ENCODE data around the gene TRIM3. TPM values are rescaled to one million over a fixed set of nuclear protein-coding genes. Genes with fewer than 3 reads are reported as not detected.

TRIM3 gene
- total RNA-seq, 4 donors from 2014 or later: 19.9 to 31.7 (median 23.7) TPM

- H3K36me3 ChIP-seq: peaks cover 0 to 76% of the 10 kb centered on the region in 2 donors
- peaks cover 0 to 46% (median 16%) of the 10 kb centered on the region in 3 donors for H3K4me1 ChIP-seq
- no peaks in the 10 kb centered on the region for H3K27me3 ChIP-seq
- no peaks in the 10 kb centered on the region for H3K9me3 ChIP-seq
- 0% methylated on average over 1 to 11 of the region's 66 CpGs for WGBS, 2 donors (ENCODE audit: low coverage in 1 of 2)
- peak; percentile 99 for ATAC-seq
- peak within 1 kb of the TSS; percentile 80 to 97 for H3K4me3 ChIP-seq
- peak; percentile 82 to 85 for TF ChIP-seq POLR2A (IDR thresholded peaks at IDR 0.05)
- TF ChIP-seq CTCF (IDR thresholded peaks at IDR 0.05): peak in 1 of 4 experiments; percentile 13
- peak; percentile 8 for TF ChIP-seq EP300 (IDR thresholded peaks at IDR 0.05)
- TF ChIP-seq POLR2AphosphoS5 (IDR thresholded peaks at IDR 0.05): peak; percentile 96
- H3K27ac ChIP-seq: peak within 1 kb of the TSS; percentile 87 to 94 (median 92)
Measured at GRCh38 chr11:6481012-6481923, 7.5 kb upstream of the TRIM3 start, which contains the start of the genes ARFIP2 and TIMM10B. Gene ARFIP2 (minus strand): TSS chr11:6481331. CDS start chr11:6480421, 910 bp downstream. Gene TIMM10B (plus strand): TSS chr11:6481501. CDS start chr11:6481517, 16 bp downstream.

DNA sequence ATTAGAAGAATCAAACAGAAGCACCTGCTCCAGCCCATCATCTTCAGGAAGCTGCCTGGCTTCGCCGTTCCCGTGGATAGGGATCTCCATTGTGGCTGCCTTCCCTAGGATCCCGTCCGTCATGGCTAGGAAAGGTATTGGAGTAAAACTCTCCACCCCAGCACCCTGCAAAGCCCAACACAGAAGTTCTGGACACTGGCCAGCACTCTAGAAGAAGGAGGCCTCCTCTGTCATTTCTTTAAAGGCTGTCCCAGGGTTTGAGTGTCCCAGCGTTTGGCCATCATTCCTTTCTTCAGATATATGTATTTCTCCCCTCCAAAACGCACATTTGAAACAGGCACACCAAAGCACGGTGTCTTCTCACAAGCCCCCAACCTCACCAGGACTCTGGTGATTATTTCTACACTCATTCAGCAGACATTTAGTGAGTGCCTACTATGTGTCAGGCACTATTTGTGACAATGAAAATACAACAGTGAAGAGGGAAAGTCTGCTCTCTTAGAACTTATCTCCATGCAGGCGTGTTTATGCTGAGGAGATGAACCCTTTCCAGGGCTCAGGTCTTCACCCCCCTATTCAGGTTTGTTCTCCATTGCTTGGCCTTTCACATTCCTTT, 6.7 kb upstream of the TRIM3 start:
- ATAC-seq: no peak
- peaks cover 0 to 69% of the 10 kb centered on the region in 2 donors for H3K36me3 ChIP-seq
- no peak for TF ChIP-seq POLR2A (IDR thresholded peaks at IDR 0.05)
- TF ChIP-seq POLR2AphosphoS5 (IDR thresholded peaks at IDR 0.05): no peak
- no peak for TF ChIP-seq CTCF (IDR thresholded peaks at IDR 0.05)
- TF ChIP-seq EP300 (IDR thresholded peaks at IDR 0.05): no peak
- peaks cover 0 to 47% (median 16%) of the 10 kb centered on the region in 3 donors for H3K4me1 ChIP-seq
- H3K9me3 ChIP-seq: no peaks in the 10 kb centered on the region
- no peaks in the 10 kb centered on the region for H3K27me3 ChIP-seq
- H3K4me3 ChIP-seq: peak overlapping the region; percentile 80 to 97
- 51% methylated on average over 7 to 8 of the region's 9 CpGs for WGBS, 2 donors (ENCODE audit: low coverage in 1 of 2)
- peak overlapping the region; percentile 87 to 94 (median 92) for H3K27ac ChIP-seq

- Histone ChIP-seq H3K36me3 (peaks cover 0 to 38% of the 10 kb centered on the region in 2 donors), H3K27me3 (no peaks in the 10 kb centered on the region), H3K4me3 (no peak overlapping the region), H3K27ac (no peak overlapping the region), H3K4me1 (peaks cover 0 to 58% (median 21%) of the 10 kb centered on the region in 3 donors), H3K9me3 (no peaks in the 10 kb centered on the region)
- no peak for TF ChIP-seq EP300 (IDR thresholded peaks at IDR 0.05)
- TF ChIP-seq POLR2A (IDR thresholded peaks at IDR 0.05): no peak
- TF ChIP-seq POLR2AphosphoS5 (IDR thresholded peaks at IDR 0.05): no peak
- TF ChIP-seq CTCF (IDR thresholded peaks at IDR 0.05): no peak
- no peak for ATAC-seq
- 86% methylated on average over 1 of the region's 4 CpGs; no CpG with 5 or more reads in 1 of the 2 donors for WGBS, 2 donors (ENCODE audit: low coverage in 1 of 2)
Measured at GRCh38 chr11:6476571-6476970, 2.8 kb upstream of the TRIM3 start.

- peak overlapping the region in 1 of 4 donors; percentile 93 for H3K27ac ChIP-seq
- WGBS, 2 donors (ENCODE audit: low coverage in 1 of 2): 59% methylated on average over 5 of the region's 5 CpGs; no CpG with 5 or more reads in 1 of the 2 donors
Measured at GRCh38 chr11:6475936-6476335, 2.2 kb upstream of the TRIM3 start.

More at GRCh38 chr11:6475936-6476335, 2.2 kb upstream of the TRIM3 start:
- TF ChIP-seq POLR2A (IDR thresholded peaks at IDR 0.05): no peak
- no peak for TF ChIP-seq EP300 (IDR thresholded peaks at IDR 0.05)
- TF ChIP-seq POLR2AphosphoS5 (IDR thresholded peaks at IDR 0.05): no peak
- no peak for TF ChIP-seq CTCF (IDR thresholded peaks at IDR 0.05)
- Histone ChIP-seq H3K9me3 (no peaks in the 10 kb centered on the region), H3K4me1 (peaks cover 0 to 64% (median 21%) of the 10 kb centered on the region in 3 donors), H3K27me3 (no peaks in the 10 kb centered on the region), H3K4me3 (no peak overlapping the region), H3K36me3 (peaks cover 0 to 38% of the 10 kb centered on the region in 2 donors)
- ATAC-seq: no peak
